COR-L47 (cell line): ENCODE data around the gene IL15RA.
"Not testable (repeated sequence)": the region's sequence is repeated elsewhere in the genome, so short reads cannot be mapped to it uniquely, and the experiment has no call there.

ENCODE experiments used
- DNase-seq: peaks from one replicate; lab custom pipeline; 2025; lab: John Stamatoyannopoulos, UW

Gene IL15RA

GRCh38 chr10:6006546-6006945 is 29.2 kb upstream of the IL15RA start:
- no peak for DNase-seq

GRCh38 chr10:6005856-6006395 is 28.6 kb upstream of the IL15RA start:
- DNase-seq: no peak

- DNase-seq: not testable (repeated sequence)
These were observed 27.9 kb upstream of the IL15RA start for GRCh38 chr10:6005161-6005804.

- DNase-seq: no peak
These were observed 25.6 kb upstream of the IL15RA start for GRCh38 chr10:6002809-6003510.

DNA sequence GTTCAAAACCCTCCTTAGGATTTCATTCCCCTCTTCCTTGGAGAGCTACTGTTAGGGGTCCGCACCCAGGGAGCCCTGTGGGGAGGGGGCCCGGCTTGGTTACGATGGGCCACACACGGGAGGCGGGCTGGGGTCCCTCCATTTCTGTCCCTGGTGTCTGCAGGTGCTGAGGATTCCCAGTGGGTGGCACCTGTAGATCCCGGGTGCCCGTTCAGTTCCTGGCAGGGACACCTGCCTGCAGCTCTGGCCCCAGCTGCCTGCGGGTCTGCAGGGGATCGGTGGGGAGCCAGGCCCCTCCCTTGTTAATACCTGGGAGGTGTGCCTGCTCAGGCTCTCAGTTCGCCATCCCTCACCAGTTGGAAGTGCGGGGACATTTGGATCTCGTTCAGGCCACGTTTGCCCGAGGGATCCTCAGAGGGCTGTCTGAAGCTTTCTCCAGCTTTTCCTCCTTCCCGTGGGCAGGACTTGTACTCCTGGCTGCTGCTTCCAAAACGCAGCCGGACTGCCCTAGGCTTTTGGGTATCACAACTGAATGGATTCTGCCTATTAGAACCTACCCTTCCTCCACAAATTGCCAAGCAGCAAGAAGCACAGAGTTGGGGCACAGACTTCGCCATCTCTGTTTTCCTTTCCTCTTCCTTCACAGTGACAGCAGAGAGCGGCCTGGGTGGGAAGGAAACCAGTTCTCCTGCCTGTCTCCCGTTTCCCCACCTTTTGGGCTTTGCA is 22.3 kb upstream of the IL15RA start:
- peak; percentile 74 for DNase-seq

DNA sequence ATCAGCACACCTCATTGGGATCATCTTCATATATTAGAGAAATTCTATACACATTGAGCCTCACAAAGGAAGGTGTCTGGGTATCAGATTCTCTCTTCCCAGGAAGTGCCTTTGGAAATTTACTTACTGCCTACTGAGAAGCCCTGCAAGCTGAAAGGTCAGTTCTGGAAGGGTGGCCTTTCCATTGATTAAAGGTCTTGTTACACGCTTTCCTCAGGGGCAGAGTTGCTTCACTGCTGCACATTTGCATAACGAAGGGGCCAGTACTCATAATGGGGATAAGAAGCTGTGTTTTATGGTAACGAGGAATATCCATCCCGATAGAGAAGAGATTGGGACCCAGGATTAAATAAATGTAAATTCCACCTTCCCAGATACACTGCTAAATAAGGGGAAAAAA is 19.4 kb upstream of the IL15RA start:
- DNase-seq: no peak

DNA sequence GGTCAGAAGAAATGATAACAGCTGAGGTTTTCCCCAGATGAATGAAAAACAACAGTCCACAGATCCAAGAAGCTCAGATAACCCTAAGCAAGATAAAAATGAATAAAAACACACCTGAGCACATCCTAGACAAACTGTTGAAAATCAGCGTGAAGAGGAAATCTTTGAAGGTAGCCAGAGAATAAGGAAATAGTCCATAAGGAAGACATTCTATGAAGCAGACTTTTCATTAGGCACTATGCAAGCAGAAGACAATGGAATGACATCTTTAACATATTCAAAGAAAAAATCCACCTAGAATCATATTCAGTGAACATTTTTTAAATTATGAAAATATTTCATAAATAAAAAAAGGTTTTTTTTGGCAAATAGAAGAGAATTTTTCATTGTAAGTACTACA is 15.1 kb upstream of the IL15RA start:
- DNase-seq: no peak

GRCh38 chr10:5991708-5992107 is 14.4 kb upstream of the IL15RA start:
- DNase-seq: no peak

- DNase-seq: no peak
These were observed 12.4 kb upstream of the IL15RA start for GRCh38 chr10:5989756-5990155.

DNA sequence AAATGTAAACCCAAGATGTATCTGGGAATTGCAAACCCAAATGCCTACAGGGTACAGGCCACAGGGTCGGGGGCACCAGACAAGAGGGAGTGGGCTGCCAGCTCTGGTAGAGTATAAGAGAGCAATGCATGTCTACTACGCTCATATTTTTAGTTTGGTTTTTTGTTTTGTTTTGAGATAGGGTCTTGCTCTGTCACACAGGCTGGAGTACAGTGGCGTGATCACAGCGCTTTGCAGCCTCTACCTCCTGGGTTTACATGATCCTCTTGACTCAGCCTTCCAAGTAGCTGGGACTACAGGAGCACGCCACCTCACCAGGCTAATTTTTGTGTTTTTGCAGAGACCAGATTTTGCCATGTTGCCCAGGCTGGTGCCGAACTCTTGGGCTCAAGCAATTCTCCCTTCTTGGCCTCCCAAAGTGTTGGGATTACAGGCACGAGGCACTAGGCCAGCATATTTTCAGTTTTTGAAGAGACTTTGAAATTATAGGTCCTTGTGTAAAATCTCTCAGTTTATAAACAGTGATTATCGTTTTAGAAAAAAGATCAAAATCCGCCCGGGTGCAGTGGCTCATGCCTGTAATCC is 11.1 kb upstream of the IL15RA start:
- DNase-seq: no peak

DNA sequence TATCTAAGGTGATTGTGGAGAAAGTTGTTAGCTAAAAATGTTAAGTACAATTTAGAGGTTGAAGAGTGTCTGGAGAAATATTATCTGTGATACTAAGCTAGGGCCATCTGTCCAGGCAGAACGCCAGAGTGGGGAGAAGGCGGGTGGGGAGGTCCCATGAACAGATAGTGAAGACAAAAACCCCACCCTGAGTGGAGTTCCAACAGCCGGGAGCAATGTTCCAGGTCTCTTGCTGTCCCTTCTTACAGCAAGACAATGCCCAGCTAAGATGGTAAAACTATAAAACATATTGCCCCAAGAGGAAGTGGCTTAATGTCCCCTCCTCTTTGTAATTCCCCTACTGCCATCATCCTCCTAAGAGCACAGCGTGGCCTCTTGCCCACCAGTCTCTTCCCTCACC is 10.4 kb upstream of the IL15RA start:
- DNase-seq: no peak

DNA sequence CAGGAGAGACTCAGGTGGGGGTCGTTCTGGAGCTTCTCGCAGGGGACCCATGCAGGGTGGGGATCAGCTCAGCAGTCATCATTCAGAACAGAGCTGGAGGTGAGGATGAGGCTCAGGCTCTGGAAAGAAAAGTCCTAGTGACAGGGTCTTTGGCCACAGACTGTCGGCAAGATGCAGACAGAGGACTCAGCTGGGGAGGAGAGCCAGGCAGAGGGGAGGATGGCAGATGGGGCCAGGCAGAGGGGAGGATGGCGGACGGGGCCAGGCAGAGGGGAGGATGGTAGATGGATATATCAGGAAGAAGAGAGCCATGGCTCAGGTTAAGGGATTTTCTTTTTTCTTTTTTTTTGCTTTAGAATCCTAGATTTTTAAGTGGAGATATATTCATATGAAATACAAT is 7.7 kb upstream of the IL15RA start:
- DNase-seq: no peak

DNA sequence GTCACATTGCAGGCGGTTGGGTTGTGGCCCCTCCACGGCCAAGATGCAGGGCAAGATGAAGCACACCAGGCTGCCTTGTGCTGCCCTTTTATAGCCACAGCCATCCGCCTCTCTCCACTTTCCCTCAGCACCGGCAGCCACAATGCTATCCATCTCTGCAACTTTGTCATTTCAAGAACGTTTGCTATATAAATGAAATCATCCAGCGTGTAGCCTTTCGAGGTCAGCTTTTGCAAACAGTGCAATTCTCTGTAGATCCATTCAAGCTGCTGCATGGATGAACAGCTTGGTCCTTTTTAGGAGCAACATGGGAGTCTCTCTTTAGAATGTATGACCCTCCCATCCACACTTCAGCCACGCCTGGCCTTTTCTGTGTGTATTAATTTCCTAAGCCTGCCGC is 6.4 kb upstream of the IL15RA start:
- DNase-seq: no peak

GRCh38 chr10:5981529-5981928 is 4.2 kb upstream of the IL15RA start:
- DNase-seq: no peak

DNA sequence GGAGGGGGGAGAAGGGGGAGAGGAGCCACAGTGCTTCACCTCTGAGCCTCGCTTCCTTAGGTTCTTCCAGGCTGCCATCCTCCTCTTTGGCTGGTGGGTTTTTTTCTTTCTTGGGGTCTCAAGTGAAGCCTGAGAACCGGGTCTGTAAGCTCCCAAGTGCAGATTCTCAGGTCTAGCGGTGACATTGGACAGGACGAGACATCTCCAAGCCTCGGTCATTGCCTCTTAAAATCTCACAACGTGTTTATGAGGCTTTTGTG is 817 bp upstream of the IL15RA start:
- DNase-seq: no peak

- no peak for DNase-seq
These were observed 552 bp downstream of the IL15RA start for GRCh38 chr10:5976512-5977470.

GRCh38 chr10:5975641-5976473 is 1.5 kb downstream of the IL15RA start:
- no peak for DNase-seq

DNA sequence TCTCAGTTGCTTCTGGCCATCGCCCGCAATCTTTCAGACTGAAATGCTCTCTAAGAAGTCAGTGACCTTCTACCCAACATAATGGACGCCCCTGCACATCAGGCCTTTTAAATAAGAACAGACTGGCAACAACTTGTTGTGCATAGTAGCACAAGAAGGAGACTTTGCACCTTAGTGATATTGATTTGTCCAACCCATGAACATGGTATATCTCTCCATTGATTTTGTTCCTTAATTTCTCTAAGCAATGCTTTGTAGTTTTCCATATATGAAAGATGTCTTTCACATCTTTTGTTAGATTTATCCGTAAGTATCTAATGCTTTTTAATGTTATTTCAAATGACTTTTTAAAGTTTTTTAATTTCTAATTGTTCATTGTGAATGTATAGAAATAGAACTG is 4.3 kb downstream of the IL15RA start:
- DNase-seq: no peak

- DNase-seq: no peak
These were observed 5.5 kb downstream of the IL15RA start for GRCh38 chr10:5971886-5972285.

DNA sequence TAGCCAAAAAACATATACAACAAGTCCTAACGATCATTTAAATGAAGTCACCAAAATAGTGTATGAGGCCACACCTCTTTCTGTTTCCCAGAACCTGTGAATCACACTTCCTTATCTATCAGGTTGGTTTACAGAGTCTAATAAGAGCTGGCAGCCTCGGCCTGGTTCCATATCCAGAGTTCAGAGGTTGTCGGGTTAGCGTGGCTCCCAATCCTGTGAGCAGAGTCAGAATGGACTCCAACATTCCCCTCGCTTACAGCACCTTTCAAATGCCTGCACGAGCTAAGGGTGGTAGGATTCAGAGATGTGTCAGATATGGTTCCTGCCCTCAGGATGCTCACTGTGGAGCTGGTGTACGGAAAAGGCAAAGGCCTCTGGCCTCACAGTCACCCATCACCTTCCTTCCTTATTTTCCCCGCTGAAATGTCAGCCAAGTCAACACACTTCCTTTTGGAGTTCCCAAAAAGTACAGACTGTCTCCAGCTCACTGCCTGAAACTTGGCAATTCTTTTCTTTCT is 6.0 kb downstream of the IL15RA start:
- no peak for DNase-seq

- DNase-seq: no peak
These were observed 6.8 kb downstream of the IL15RA start for GRCh38 chr10:5970527-5970926.
